ENCODE measurements around the gene CTSF.

GRCh38 chr11:66550887-66551286, 17.5 kb downstream of the CTSF start:
- no peak for TF ChIP-seq EZH2 (IDR thresholded peaks at IDR 0.05; ENCODE audit: low read length, missing control alignments)
- TF ChIP-seq, protein P1, sequence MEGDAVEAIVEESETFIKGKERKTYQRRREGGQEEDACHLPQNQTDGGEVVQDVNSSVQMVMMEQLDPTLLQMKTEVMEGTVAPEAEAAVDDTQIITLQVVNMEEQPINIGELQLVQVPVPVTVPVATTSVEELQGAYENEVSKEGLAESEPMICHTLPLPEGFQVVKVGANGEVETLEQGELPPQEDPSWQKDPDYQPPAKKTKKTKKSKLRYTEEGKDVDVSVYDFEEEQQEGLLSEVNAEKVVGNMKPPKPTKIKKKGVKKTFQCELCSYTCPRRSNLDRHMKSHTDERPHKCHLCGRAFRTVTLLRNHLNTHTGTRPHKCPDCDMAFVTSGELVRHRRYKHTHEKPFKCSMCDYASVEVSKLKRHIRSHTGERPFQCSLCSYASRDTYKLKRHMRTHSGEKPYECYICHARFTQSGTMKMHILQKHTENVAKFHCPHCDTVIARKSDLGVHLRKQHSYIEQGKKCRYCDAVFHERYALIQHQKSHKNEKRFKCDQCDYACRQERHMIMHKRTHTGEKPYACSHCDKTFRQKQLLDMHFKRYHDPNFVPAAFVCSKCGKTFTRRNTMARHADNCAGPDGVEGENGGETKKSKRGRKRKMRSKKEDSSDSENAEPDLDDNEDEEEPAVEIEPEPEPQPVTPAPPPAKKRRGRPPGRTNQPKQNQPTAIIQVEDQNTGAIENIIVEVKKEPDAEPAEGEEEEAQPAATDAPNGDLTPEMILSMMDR (conservative IDR thresholded peaks at IDR 0.05 in 1 of 2, IDR thresholded peaks at IDR 0.05 in 1 of 2; ENCODE audit: low read depth in 1 of 2, low read length in 2 of 2): no peak

Data from fibroblast of lung (primary cell).